HepG2 (cell line): ENCODE measurements around the gene MXRA7. TPM values are rescaled to one million over a fixed set of nuclear protein-coding genes. Genes with fewer than 3 reads are reported as not detected.

Source experiments
- EP300 ChIP-seq, 3 experiments: sonication (generic) in 1 of 3; formaldehyde crosslinking in 1 of 3; IDR thresholded peaks; 2 replicates each; pipeline versions ENCODE4 v1.5.1 to v1.6.1; 2011 to 2020; ENCODE audit warnings: low read depth in 2 of 3, low read length in 2 of 3, borderline replicate concordance in 1 of 3, improper control_type of control experiment in 1 of 3, mild to moderate bottlenecking in 1 of 3, missing genetic modification reagents in 1 of 3, moderate library complexity in 1 of 3
- ERF ChIP-seq: IDR thresholded peaks from 2 replicates; pipeline ENCODE4 v1.6.1; 2018; ENCODE audit warnings: missing biosample characterization, missing genetic modification reagents
- NR2F6 ChIP-seq, 2 experiments: IDR thresholded peaks; 2 replicates each; pipeline ENCODE4 v1.6.1; 2016; ENCODE audit warnings: antibody characterized with exemption in 1 of 2, mild to moderate bottlenecking in 1 of 2
- POLR2A ChIP-seq, 2 experiments: IDR thresholded peaks; 2 replicates each; pipeline ENCODE4 v1.6.1; 2011; ENCODE audit warnings: low read depth in 2 of 2, low read length in 2 of 2, mild to moderate bottlenecking in 1 of 2, moderate library complexity in 1 of 2; ENCODE audit not compliant: insufficient read depth in 1 of 2
- SKI ChIP-seq: fragments of 450-650 bp; IDR thresholded peaks from one replicate; pipeline ENCODE4 v1.6.1; 2018; ENCODE audit warnings: mild to moderate bottlenecking; ENCODE audit not compliant: partially characterized antibody
- TBX2 ChIP-seq: sonication (generic); formaldehyde crosslinking; IDR thresholded peaks from 2 replicates; pipeline ENCODE4 v1.5.0; 2020; ENCODE audit warnings: missing genetic modification reagents, mild to moderate bottlenecking, borderline replicate concordance
- TCF7L2 ChIP-seq: IDR thresholded peaks from 2 replicates; pipeline ENCODE4 v1.6.1; 2011; ENCODE audit warnings: mild to moderate bottlenecking, low read depth, low read length, moderate library complexity
- THYN1 ChIP-seq: sonication (generic); formaldehyde crosslinking; IDR thresholded peaks from 2 replicates; pipeline ENCODE4 v1.8.1; 2023; ENCODE audit warnings: low read depth, mild to moderate bottlenecking, moderate library complexity, missing genetic modification reagents, borderline replicate concordance
- ZNF136 ChIP-seq: sonication (generic); formaldehyde crosslinking; IDR thresholded peaks from 2 replicates; pipeline ENCODE4 v1.8.1; 2022; ENCODE audit warnings: low read depth, mild to moderate bottlenecking, moderate library complexity, missing genetic modification reagents
- ZNF3 ChIP-seq: IDR thresholded peaks from 2 replicates; pipeline ENCODE4 v1.7.0; 2017; ENCODE audit warnings: inconsistent platforms
- ZNF607 ChIP-seq: sonication (generic); formaldehyde crosslinking; IDR thresholded peaks from 2 replicates; pipeline ENCODE4 v1.5.1; 2020; ENCODE audit warnings: missing genetic modification reagents, mild to moderate bottlenecking, borderline replicate concordance
- ZSCAN22 ChIP-seq: sonication (generic); formaldehyde crosslinking; IDR thresholded peaks from 2 replicates; pipeline ENCODE4 v1.4.0; 2020; ENCODE audit warnings: mild to moderate bottlenecking, missing genetic modification reagents
- polyA plus RNA-seq, 8 experiments: library from polyadenylated mRNA; depleted of rRNA in 3 of 8; stranded (reverse) in 7 of 8; unstranded in 1 of 8; fragments of >200 nt; fragmentation: Illumina TruSeq in 4 of 8; extraction: Trizol in 4 of 8; gene quantifications; 2 replicates each; pipeline versions ENCODE4 v1.2.1 to v1.2.3, GENCODE V29; 2011 to 2016; ENCODE audit warnings: low read depth in 4 of 8, missing spikeins in 1 of 8, mixed read lengths in 1 of 8; ENCODE audit not compliant: insufficient read depth in 1 of 8
- total RNA-seq, 5 experiments: library from RNA; depleted of rRNA; stranded (reverse); fragments of >200 nt; fragmentation: Illumina TruSeq; extraction: Trizol; gene quantifications; 2 replicates each; pipeline ENCODE4 v1.2.3, GENCODE V29; 2016; ENCODE audit warnings: low read depth in 1 of 5
- TF ChIP-seq, protein P1 (sequence below): sonication (generic); formaldehyde crosslinking; conservative IDR thresholded peaks from 2 replicates; pipeline ENCODE4 v1.8.1; 2023; ENCODE audit warnings: missing genetic modification reagents
- TF ChIP-seq, protein P2 (sequence below): sonication (generic); formaldehyde crosslinking; IDR thresholded peaks from 2 replicates; pipeline ENCODE4 v1.4.0; 2020; ENCODE audit warnings: mild to moderate bottlenecking, missing genetic modification reagents
- TF ChIP-seq, protein P3 (sequence below): sonication (generic); formaldehyde crosslinking; IDR thresholded peaks from 2 replicates; pipeline ENCODE4 v1.4.0; 2020; ENCODE audit warnings: missing genetic modification reagents
- TF ChIP-seq, protein P4 (sequence below): sonication (generic); formaldehyde crosslinking; IDR thresholded peaks from 2 replicates; pipeline ENCODE4 v1.8.0; 2022; ENCODE audit warnings: missing genetic modification reagents, mild to moderate bottlenecking, inconsistent platforms, borderline replicate concordance

Gene MXRA7
- total and polyA plus RNA-seq, 2 of the 13 experiments (the other 11 are each of a cell fraction or from before 2014, with no cell fraction given), result 44.8 to 112 TPM

DNA sequence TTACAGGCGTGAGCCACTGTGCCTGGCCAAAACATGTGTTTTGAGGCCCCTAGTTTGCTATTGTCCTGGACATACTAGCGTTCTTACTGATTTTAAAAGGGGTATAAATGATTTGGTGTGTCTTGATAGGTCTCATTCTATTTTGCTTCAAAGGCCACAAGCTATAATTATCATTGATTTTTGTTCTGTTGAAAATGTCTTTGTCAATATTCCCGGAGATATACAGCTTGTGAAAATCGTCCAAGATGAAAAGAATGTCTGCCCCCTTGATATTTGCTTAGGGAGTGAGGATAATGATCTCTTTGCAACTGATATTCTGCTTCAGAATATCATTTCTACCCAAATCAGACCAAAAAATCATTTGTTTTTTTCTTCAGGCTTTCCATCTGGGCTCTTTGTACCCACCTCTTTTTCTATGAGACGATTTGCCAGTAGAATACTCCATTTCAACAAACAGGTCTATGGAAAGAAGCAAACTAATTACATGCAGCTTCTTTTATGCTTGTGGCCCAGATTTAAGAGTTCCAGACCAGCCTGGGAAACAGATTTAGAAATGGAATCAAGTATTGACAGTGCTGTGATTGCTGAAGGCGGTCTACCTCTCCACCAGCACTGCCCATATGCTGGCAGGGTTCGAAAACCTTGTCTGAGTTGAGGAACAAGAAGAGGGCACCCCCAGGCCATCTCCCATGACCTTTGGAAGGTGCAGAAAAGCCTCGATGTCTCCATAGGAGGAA is 53.1 kb downstream of the MXRA7 start (continued):
- TF ChIP-seq, protein P1, sequence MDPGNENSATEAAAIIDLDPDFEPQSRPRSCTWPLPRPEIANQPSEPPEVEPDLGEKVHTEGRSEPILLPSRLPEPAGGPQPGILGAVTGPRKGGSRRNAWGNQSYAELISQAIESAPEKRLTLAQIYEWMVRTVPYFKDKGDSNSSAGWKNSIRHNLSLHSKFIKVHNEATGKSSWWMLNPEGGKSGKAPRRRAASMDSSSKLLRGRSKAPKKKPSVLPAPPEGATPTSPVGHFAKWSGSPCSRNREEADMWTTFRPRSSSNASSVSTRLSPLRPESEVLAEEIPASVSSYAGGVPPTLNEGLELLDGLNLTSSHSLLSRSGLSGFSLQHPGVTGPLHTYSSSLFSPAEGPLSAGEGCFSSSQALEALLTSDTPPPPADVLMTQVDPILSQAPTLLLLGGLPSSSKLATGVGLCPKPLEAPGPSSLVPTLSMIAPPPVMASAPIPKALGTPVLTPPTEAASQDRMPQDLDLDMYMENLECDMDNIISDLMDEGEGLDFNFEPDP (CRISPR knock-in tag), result peak; percentile 90; the same call in 1 of the 2 replicates
- TF ChIP-seq, protein P2, sequence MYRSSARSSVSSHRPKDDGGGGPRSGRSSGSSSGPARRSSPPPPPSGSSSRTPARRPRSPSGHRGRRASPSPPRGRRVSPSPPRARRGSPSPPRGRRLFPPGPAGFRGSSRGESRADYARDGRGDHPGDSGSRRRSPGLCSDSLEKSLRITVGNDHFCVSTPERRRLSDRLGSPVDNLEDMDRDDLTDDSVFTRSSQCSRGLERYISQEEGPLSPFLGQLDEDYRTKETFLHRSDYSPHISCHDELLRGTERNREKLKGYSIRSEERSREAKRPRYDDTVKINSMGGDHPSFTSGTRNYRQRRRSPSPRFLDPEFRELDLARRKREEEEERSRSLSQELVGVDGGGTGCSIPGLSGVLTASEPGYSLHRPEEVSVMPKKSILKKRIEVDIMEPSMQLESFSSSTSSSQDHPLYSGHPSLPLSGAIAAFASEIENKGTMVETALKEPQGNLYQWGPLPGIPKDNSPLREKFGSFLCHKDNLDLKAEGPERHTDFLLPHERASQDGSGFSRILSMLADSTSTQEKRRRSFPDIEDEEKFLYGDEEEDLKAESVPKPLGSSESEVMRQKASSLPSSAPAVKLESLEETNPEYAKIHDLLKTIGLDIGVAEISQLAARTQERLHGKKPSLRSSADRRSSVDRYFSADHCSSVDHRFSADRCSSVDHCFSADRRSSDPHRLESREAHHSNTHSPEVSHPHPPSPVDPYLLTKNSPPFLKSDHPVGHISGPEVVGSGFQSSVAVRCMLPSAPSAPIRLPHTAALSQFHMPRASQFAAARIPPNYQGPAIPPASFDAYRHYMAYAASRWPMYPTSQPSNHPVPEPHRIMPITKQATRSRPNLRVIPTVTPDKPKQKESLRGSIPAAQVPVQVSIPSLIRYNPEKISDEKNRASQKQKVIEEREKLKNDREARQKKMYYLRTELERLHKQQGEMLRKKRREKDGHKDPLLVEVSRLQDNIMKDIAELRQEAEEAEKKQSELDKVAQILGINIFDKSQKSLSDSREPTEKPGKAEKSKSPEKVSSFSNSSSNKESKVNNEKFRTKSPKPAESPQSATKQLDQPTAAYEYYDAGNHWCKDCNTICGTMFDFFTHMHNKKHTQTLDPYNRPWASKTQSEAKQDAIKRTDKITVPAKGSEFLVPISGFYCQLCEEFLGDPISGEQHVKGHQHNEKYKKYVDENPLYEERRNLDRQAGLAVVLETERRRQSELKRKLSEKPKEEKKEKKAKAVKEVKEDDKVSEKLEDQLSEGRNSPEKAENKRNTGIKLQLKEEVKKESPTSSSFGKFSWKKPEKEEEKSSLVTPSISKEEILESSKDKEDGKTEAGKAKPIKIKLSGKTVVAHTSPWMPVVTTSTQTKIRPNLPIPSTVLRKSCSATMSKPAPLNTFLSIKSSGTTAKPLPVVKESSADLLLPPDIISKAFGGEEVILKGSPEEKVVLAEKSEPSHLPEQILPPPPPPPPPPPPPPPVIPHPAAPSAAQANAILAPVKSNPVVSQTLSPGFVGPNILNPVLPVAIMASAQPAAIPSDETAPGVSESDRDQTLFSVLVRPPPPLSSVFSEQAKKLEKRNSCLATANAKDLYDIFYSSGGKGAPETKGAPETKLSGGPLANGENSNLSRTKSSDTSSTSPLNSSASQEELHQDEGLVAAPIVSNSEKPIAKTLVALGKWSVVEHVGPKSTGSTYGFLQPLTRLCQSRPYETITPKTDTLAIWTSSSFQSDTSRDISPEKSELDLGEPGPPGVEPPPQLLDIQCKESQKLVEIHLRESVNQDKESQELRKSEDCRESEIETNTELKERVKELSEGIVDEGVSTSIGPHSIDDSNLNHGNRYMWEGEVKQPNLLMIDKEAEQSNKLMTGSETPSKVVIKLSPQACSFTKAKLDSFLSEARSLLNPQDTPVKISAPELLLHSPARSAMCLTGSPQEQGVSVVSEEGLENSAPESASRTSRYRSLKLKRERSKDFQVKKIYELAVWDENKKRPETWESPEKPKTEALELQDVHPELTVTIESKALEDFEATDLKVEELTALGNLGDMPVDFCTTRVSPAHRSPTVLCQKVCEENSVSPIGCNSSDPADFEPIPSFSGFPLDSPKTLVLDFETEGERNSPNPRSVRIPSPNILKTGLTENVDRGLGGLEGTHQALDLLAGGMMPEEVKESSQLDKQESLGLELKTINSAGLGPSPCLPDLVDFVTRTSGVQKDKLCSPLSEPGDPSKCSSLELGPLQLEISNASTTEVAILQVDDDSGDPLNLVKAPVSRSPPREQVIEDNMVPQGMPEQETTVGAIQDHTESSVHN (CRISPR knock-in tag), result no peak
- TF ChIP-seq ZNF607 (no peak), ERF (CRISPR knock-in tag) (no peak), THYN1 (CRISPR knock-in tag) (no peak), ZSCAN22 (no peak), NR2F6 (IDR thresholded peaks at IDR 0.05) (peak; percentile 40), NR2F6 (CRISPR knock-in tag; IDR thresholded peaks at IDR 0.05) (no peak), ZNF136 (CRISPR knock-in tag) (no peak), SKI (no peak), TCF7L2 (peak; percentile 37; the same call in 1 of the 2 replicates), TBX2 (0 out of 2 replicates have a peak, but pooled peaks have one; percentile 31), EP300 (IDR thresholded peaks at IDR 0.05; ENCODE audit: low read depth in 2 of 2, low read length in 2 of 2) (peak in 1 of 2 experiments; percentile 53; a peak in 1 of 4 replicates), EP300 (CRISPR knock-in tag; IDR thresholded peaks at IDR 0.05; ENCODE audit: borderline replicate concordance) (no peak), POLR2A (IDR thresholded peaks at IDR 0.05; ENCODE audit: insufficient read depth in 1 of 2, low read depth in 2 of 2, low read length in 2 of 2) (no peak), ZNF3 (CRISPR knock-in tag) (no peak)
- TF ChIP-seq, protein P3, sequence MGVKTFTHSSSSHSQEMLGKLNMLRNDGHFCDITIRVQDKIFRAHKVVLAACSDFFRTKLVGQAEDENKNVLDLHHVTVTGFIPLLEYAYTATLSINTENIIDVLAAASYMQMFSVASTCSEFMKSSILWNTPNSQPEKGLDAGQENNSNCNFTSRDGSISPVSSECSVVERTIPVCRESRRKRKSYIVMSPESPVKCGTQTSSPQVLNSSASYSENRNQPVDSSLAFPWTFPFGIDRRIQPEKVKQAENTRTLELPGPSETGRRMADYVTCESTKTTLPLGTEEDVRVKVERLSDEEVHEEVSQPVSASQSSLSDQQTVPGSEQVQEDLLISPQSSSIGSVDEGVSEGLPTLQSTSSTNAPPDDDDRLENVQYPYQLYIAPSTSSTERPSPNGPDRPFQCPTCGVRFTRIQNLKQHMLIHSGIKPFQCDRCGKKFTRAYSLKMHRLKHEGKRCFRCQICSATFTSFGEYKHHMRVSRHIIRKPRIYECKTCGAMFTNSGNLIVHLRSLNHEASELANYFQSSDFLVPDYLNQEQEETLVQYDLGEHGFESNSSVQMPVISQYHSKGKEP (CRISPR knock-in tag), result no peak
- TF ChIP-seq, protein P4, sequence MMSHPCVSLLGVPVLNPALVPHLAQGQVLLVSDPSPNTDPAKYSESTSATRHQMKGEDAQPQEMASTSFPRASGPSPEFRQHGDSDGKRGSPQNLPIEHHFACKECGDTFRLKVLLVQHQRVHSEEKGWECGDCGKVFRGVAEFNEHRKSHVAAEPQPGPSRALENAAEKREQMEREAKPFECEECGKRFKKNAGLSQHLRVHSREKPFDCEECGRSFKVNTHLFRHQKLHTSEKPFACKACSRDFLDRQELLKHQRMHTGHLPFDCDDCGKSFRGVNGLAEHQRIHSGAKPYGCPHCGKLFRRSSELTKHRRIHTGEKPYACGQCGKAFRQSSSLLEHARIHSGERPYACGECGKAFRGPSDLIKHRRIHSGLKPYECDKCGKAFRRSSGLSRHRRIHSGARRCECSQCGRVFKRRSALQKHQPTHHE, result no peak
